ENCODE data around the gene ZSCAN23. TPM values are rescaled to one million over a fixed set of nuclear protein-coding genes. Genes with fewer than 3 reads are reported as not detected.

The ZSCAN23 gene
- 18.2 TPM for total RNA-seq (ENCODE audit: unreplicated experiment)
- long read RNA-seq, partial matches to known transcripts: 0 of 3 reads
- long read RNA-seq, other reads (novel, unspliced or antisense): 3 of 3 reads

GRCh38 chr6:28443112-28443773 is at the start of gene ZSCAN23:
Gene ZSCAN23 (minus strand): TSS chr6:28443491. CDS start chr6:28436266, 7,225 bp downstream.
- Mint-ChIP-seq H3K27ac (ENCODE audit: unreplicated experiment) (peak within 1 kb of the TSS; percentile 100), H3K4me3 (ENCODE audit: unreplicated experiment) (peak within 1 kb of the TSS; percentile 100), H3K4me1 (ENCODE audit: low read depth, unreplicated experiment) (peaks cover 2% of the 10 kb centered on the region)

GRCh38 chr6:28491984-28492317 is 48.7 kb upstream of the ZSCAN23 start:
- Mint-ChIP-seq H3K4me1 (ENCODE audit: low read depth, unreplicated experiment) (peaks cover 5% of the 10 kb centered on the region), H3K27me3 (ENCODE audit: unreplicated experiment) (no peaks in the 10 kb centered on the region), H3K36me3 (ENCODE audit: unreplicated experiment) (no peaks in the 10 kb centered on the region), H3K9me3 (ENCODE audit: unreplicated experiment) (peaks cover 9% of the 10 kb centered on the region), H3K4me3 (ENCODE audit: unreplicated experiment) (peak overlapping the region; percentile 10), H3K27ac (ENCODE audit: unreplicated experiment) (no peak overlapping the region)
- TF ChIP-seq CTCF (IDR thresholded peaks at IDR 0.05; ENCODE audit: partially characterized antibody, unreplicated experiment): no peak
- no peak for DNase-seq

More at GRCh38 chr6:28443112-28443773, at the start of gene ZSCAN23:
- no peak for TF ChIP-seq CTCF (IDR thresholded peaks at IDR 0.05; ENCODE audit: partially characterized antibody, unreplicated experiment)
- peak; percentile 84 for DNase-seq
- no peaks in the 10 kb centered on the region for H3K36me3 Mint-ChIP-seq (ENCODE audit: unreplicated experiment)
- H3K9me3 Mint-ChIP-seq (ENCODE audit: unreplicated experiment): peaks cover 8% of the 10 kb centered on the region
- H3K27me3 Mint-ChIP-seq (ENCODE audit: unreplicated experiment): peaks cover 6% of the 10 kb centered on the region

GRCh38 chr6:28490205-28490890 is 47.1 kb upstream of the ZSCAN23 start:
- Mint-ChIP-seq H3K27ac (ENCODE audit: unreplicated experiment) (no peak overlapping the region), H3K4me3 (ENCODE audit: unreplicated experiment) (peak overlapping the region; percentile 59), H3K36me3 (ENCODE audit: unreplicated experiment) (no peaks in the 10 kb centered on the region), H3K27me3 (ENCODE audit: unreplicated experiment) (no peaks in the 10 kb centered on the region), H3K4me1 (ENCODE audit: low read depth, unreplicated experiment) (peaks cover 5% of the 10 kb centered on the region), H3K9me3 (ENCODE audit: unreplicated experiment) (peaks cover 9% of the 10 kb centered on the region)
- TF ChIP-seq CTCF (IDR thresholded peaks at IDR 0.05; ENCODE audit: partially characterized antibody, unreplicated experiment): no peak
- DNase-seq: no peak

- TF ChIP-seq CTCF (IDR thresholded peaks at IDR 0.05; ENCODE audit: partially characterized antibody, unreplicated experiment): no peak
- DNase-seq: no peak
- no peaks in the 10 kb centered on the region for H3K27me3 Mint-ChIP-seq (ENCODE audit: unreplicated experiment)
- H3K9me3 Mint-ChIP-seq (ENCODE audit: unreplicated experiment): peaks cover 9% of the 10 kb centered on the region
- H3K4me1 Mint-ChIP-seq (ENCODE audit: low read depth, unreplicated experiment): peaks cover 5% of the 10 kb centered on the region
- H3K36me3 Mint-ChIP-seq (ENCODE audit: unreplicated experiment): no peaks in the 10 kb centered on the region
- peak overlapping the region; percentile 72 for H3K4me3 Mint-ChIP-seq (ENCODE audit: unreplicated experiment)
- H3K27ac Mint-ChIP-seq (ENCODE audit: unreplicated experiment): no peak overlapping the region
Measured at GRCh38 chr6:28489366-28490204, 46.3 kb upstream of the ZSCAN23 start.
